Stimulated activated CD8-positive, alpha-beta memory T cell treated with anti-CD3 and anti-CD28 coated beads, Interleukin-15, amount 100 ng/mL, for 24 hours (primary cell): ENCODE results near the gene SGCA.

ENCODE experiments used
- DNase-seq: peaks from one replicate; pipeline ENCODE4 v3.0.0-alpha.2; 2020; ENCODE audit warnings: low read depth

The SGCA gene

GRCh38 chr17:50165867-50166517 is at the start of gene SGCA:
TSS of gene SGCA (plus strand) at chr17:50166005. CDS start at chr17:50166041, 36 bp downstream.
- no peak for DNase-seq

GRCh38 chr17:50117202-50118051 is 48.4 kb upstream of the SGCA start:
- no peak for DNase-seq

- DNase-seq = no peak
Observed at GRCh38 chr17:50118076-50118827, 47.6 kb upstream of the SGCA start.

GRCh38 chr17:50118828-50119218 is 47.0 kb upstream of the SGCA start:
- DNase-seq = no peak

- DNase-seq = no peak
Observed at GRCh38 chr17:50120475-50121253, 45.1 kb upstream of the SGCA start.

GRCh38 chr17:50122945-50123344 is 42.9 kb upstream of the SGCA start:
- no peak for DNase-seq

- DNase-seq = no peak
Observed at GRCh38 chr17:50123649-50124349, 42.0 kb upstream of the SGCA start.

- no peak for DNase-seq
Observed at GRCh38 chr17:50125420-50125997, 40.3 kb upstream of the SGCA start.

- DNase-seq = no peak
Observed at GRCh38 chr17:50127697-50128361, 38.0 kb upstream of the SGCA start.

GRCh38 chr17:50128441-50129352 is 37.1 kb upstream of the SGCA start:
- DNase-seq = no peak

- no peak for DNase-seq
Observed at GRCh38 chr17:50129353-50129727, 36.5 kb upstream of the SGCA start.

GRCh38 chr17:50129728-50130558 is 35.9 kb upstream of the SGCA start, which contains the start of gene SAMD14:
TSS of gene SAMD14 (minus strand) at chr17:50130160. CDS start at chr17:50124959, 5,201 bp downstream.
- DNase-seq = no peak

- no peak for DNase-seq
Observed at GRCh38 chr17:50130559-50131305, 35.1 kb upstream of the SGCA start.

- no peak for DNase-seq
Observed at GRCh38 chr17:50132104-50132794, 33.6 kb upstream of the SGCA start.

- DNase-seq = no peak
Observed at GRCh38 chr17:50133028-50133768, 32.6 kb upstream of the SGCA start.

- no peak for DNase-seq
Observed at GRCh38 chr17:50133769-50134099, 32.1 kb upstream of the SGCA start.
